Erythroblast (primary cell): Measurements from ENCODE around the gene CCDC80.

Source experiments
- DNase-seq, 2 experiments: peaks; one replicate each; lab custom pipeline; 2025; lab: John Stamatoyannopoulos, UW
- GATA1 ChIP-seq: IDR thresholded peaks from 2 replicates; pipeline ENCODE4 v1.6.1; 2011; ENCODE audit warnings: low read depth, mild to moderate bottlenecking, control low read depth, low read length, moderate library complexity
- POLR2A ChIP-seq: IDR thresholded peaks from 2 replicates; pipeline ENCODE4 v1.6.1; 2011; ENCODE audit warnings: mild to moderate bottlenecking, low read length

CCDC80 gene

GRCh38 chr3:112550859-112551258 is 90.1 kb downstream of the CCDC80 start:
- TF ChIP-seq GATA1 (no peak), POLR2A (no peak)
- peak in 1 of 2 experiments; percentile 13 for DNase-seq
